GM12892 (cell line): Measurements from ENCODE around the gene SCP2.

Experiments
- POLR2A ChIP-seq: IDR thresholded peaks from 2 replicates; pipeline ENCODE4 v1.6.1; 2011; ENCODE audit warnings: low read depth, low read length, control low read depth
- POLR2AphosphoS5 ChIP-seq: IDR thresholded peaks from 2 replicates; pipeline ENCODE4 v1.6.1; 2011; ENCODE audit warnings: low read depth, low read length, control low read depth
- TAF1 ChIP-seq: IDR thresholded peaks from 2 replicates; pipeline ENCODE4 v1.6.1; 2011; ENCODE audit warnings: low read depth, mild to moderate bottlenecking, control low read depth, low read length, borderline replicate concordance

DNA sequence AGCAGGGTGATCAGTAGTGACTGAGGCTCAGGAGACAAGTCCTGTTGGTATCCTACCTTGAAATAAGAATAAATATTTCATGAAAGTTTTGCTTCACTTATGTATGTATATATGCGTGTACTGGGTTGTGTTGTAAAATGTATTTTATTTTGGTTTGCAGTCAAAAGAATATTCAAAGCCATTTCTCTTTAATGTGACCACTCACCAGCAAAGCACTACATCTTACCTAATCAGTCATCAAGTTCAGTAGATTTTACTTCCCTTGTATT lies 11.0 kb downstream of the SCP2 start:
- TF ChIP-seq POLR2A (no peak), POLR2AphosphoS5 (no peak), TAF1 (no peak)
